Suprapubic skin (tissue), 4 donors: Measurements from ENCODE around the gene AKR1C1. TPM values are rescaled to one million over a fixed set of nuclear protein-coding genes. Genes with fewer than 3 reads are reported as not detected.
"Not testable (repeated sequence)": the region's sequence is repeated elsewhere in the genome, so short reads cannot be mapped to it uniquely, and the experiment has no call there.

Source experiments
- DNase-seq, 2 donors: peaks; one replicate each; pipeline ENCODE4 v3.0.0-alpha.2; 2019; ENCODE audit warnings: low spot score in 2 of 2
- H3K27ac ChIP-seq: fragments of 200-600 bp; sonication (generic); one replicate; pipeline ENCODE4 v1.5.1; 2019
- H3K27me3 ChIP-seq: fragments of 200-600 bp; sonication (generic); one replicate; pipeline ENCODE4 v1.5.1; 2019
- H3K36me3 ChIP-seq: fragments of 200-600 bp; sonication (generic); one replicate; pipeline ENCODE4 v1.5.1; 2019
- H3K4me1 ChIP-seq: fragments of 200-600 bp; sonication (generic); one replicate; pipeline ENCODE4 v1.5.1; 2019
- H3K4me3 ChIP-seq: fragments of 200-600 bp; sonication (generic); one replicate; pipeline ENCODE4 v1.5.1; 2019; ENCODE audit warnings: mild to moderate bottlenecking
- H3K9me3 ChIP-seq: fragments of 200-600 bp; sonication (generic); one replicate; pipeline ENCODE4 v1.5.1; 2019
- EP300 ChIP-seq: sonication (generic); formaldehyde crosslinking; IDR thresholded peaks from one replicate; pipeline ENCODE4 v1.6.1; 2017; ENCODE audit warnings: antibody characterized with exemption
- POLR2A ChIP-seq, 2 donors: fragments of 450-650 bp; IDR thresholded peaks; one replicate each; pipeline ENCODE4 v1.6.1; 2017; ENCODE audit warnings: antibody characterized with exemption in 2 of 2, mild to moderate bottlenecking in 2 of 2, moderate library complexity in 2 of 2
- POLR2AphosphoS5 ChIP-seq, 3 donors: sonication (generic); formaldehyde crosslinking; IDR thresholded peaks; one replicate each; pipeline ENCODE4 v1.6.1; 2017; ENCODE audit warnings: antibody characterized with exemption in 3 of 3
- WGBS: methylation state at CpG from one replicate; pipeline ENCODE4 v1.1.5; 2018; 5-methylcytosine and 5-hydroxymethylcytosine counted together
- total RNA-seq, 4 donors: library from RNA; depleted of rRNA; stranded (reverse); fragments of >200 nt; gene quantifications; one replicate each; pipeline ENCODE4 v1.1.0, GENCODE V29; 2016
- TF ChIP-seq, protein P1 (sequence below), 2 donors: fragments of 200-600 bp in 1 of 2; fragments of 450-650 bp in 1 of 2; sonication (generic) in 1 of 2; IDR thresholded peaks; one replicate each; pipeline ENCODE4 v1.5.1; 2016 to 2019; ENCODE audit warnings: antibody characterized with exemption in 2 of 2, mild to moderate bottlenecking in 1 of 2, moderate library complexity in 1 of 2

The AKR1C1 gene
- total RNA-seq, 4 donors from 2014 or later: 23.3 to 61.7 (median 32.6) TPM

DNA sequence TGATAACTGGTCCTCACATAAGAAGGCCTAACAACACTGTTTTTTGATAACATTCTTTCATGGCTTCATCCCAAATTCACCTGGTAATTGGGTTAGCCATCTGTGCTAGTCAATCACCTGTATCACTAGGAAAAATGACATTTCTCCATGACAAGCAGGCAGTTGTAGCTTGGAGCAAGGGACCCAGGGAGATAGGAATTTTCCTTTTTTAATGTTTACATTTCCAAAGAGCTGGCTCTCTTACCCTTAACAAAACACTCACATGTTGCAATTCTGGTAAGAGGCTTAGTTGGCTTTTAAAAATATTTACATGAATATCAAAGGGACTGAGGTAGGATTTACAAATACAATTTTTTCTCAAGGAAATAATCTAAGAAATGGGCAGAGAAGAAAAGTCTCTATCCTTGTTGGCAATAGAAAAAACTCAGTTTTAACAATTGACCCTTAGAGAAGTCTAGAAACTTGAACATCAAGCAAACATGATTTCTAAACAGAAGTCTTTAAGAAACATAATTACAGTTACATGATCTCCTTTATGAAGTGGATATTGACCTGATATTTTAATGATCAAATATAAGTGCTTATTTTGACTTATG, 16.1 kb upstream of the AKR1C1 start:
- Histone ChIP-seq H3K4me1 (peaks cover 48% of the 10 kb centered on the region), H3K36me3 (no peaks in the 10 kb centered on the region), H3K9me3 (no peaks in the 10 kb centered on the region), H3K27me3 (no peaks in the 10 kb centered on the region), H3K27ac (peak overlapping the region; percentile 43), H3K4me3 (no peak overlapping the region)
- no peak for DNase-seq
- TF ChIP-seq POLR2A (IDR thresholded peaks at IDR 0.05) (no peak), EP300 (no peak)
- TF ChIP-seq, protein P1, sequence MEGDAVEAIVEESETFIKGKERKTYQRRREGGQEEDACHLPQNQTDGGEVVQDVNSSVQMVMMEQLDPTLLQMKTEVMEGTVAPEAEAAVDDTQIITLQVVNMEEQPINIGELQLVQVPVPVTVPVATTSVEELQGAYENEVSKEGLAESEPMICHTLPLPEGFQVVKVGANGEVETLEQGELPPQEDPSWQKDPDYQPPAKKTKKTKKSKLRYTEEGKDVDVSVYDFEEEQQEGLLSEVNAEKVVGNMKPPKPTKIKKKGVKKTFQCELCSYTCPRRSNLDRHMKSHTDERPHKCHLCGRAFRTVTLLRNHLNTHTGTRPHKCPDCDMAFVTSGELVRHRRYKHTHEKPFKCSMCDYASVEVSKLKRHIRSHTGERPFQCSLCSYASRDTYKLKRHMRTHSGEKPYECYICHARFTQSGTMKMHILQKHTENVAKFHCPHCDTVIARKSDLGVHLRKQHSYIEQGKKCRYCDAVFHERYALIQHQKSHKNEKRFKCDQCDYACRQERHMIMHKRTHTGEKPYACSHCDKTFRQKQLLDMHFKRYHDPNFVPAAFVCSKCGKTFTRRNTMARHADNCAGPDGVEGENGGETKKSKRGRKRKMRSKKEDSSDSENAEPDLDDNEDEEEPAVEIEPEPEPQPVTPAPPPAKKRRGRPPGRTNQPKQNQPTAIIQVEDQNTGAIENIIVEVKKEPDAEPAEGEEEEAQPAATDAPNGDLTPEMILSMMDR (IDR thresholded peaks at IDR 0.05): no peak

DNA sequence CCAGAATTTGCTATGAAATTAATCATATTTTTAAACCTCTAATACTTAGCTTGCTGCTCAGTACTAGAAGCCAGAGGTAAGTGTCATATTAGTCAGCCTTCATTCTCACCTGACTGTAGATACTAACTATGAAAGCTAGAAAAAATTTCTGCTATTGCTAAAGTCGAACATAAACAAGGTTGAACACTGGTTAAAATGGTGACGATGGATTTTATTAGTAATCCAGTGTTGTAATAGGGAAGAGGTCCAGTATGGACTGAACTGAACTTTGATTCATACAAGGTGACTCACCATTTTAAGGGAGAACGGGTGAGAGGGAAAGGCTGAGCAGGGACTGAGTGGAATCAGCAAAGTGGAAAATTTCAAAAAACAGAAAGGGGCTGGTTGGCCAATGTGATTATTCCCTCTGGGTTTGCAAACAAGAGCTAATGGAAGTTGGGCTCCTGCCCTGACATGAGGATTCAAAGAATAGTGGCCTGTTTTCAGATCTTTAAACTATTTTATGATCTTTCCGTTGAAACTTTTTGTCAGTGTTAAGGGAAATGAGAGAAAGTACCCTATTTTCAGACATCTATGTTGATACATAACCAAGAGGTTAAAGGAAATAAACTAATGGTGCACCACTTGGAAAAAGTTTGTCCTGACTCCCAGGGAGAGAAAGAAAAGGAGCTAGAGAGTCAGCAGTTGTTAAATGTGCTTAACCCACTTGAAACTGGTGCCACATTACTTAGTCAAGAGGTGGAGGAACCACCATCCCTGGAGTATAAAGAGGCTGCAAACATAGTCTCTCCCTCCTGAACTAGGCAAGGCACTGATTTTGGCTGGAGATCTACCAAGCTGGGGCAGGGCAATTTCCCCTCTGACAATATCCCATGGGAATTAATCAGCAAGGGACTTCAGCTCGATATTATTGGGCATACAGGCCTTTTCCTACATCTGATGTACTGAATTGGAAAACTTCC, 15.3 kb upstream of the AKR1C1 start:
- TF ChIP-seq EP300 (no peak), POLR2AphosphoS5 (IDR thresholded peaks at IDR 0.05) (peak in 2 of 3 donors; percentile 24 to 86), POLR2A (IDR thresholded peaks at IDR 0.05) (no peak)
- TF ChIP-seq, protein P1 (IDR thresholded peaks at IDR 0.05): no peak
- no peaks in the 10 kb centered on the region for H3K36me3 ChIP-seq
- peak overlapping the region; percentile 43 for H3K27ac ChIP-seq
- 14% methylated on average over 5 of the region's 5 CpGs for WGBS
- no peaks in the 10 kb centered on the region for H3K27me3 ChIP-seq
- peak in 1 of 2 donors; percentile 66 for DNase-seq
- no peak overlapping the region for H3K4me3 ChIP-seq
- H3K9me3 ChIP-seq: no peaks in the 10 kb centered on the region
- peaks cover 42% of the 10 kb centered on the region for H3K4me1 ChIP-seq

DNA sequence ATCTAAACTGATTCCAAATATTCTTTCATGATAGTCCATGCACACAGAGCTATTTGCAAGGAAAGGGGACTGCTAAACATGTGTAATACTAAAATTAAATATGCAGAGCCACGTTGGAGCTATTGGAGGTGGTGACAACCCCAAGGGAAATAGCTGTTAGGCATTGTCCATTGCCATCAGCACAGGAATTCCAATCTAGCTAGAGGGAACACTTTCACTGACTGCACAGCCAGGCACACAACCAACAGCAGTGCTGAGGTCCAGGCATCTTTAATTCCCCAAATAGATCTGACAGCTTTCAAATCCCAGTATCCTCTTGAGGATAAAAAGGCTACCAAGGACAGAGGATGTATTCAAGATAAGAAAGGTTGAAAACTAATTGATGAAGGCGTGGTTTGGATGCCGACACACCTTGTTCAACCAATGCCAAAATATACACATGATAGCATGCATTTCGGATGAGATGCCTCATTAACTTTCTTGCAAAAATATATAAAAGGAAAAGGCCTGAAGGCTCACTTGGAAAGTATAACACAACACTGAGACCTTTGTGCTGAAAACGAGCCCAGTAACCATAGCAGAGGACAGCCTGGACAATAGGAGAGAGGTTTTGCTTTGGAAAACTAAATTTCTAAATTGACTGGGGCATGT, 11.6 kb upstream of the AKR1C1 start:
- not testable (repeated sequence) for H3K4me3 ChIP-seq, DNase-seq, H3K36me3 ChIP-seq, H3K27me3 ChIP-seq, H3K9me3 ChIP-seq, H3K27ac ChIP-seq
- peaks cover 25% of the 10 kb centered on the region for H3K4me1 ChIP-seq
- 45% methylated on average over 5 of the region's 5 CpGs for WGBS

- Histone ChIP-seq H3K4me3 (no peak overlapping the region), H3K4me1 (peaks cover 7% of the 10 kb centered on the region), H3K36me3 (no peaks in the 10 kb centered on the region), H3K9me3 (no peaks in the 10 kb centered on the region), H3K27ac (no peak overlapping the region), H3K27me3 (no peaks in the 10 kb centered on the region)
- no peak for TF ChIP-seq POLR2A (IDR thresholded peaks at IDR 0.05)
- TF ChIP-seq, protein P1 (IDR thresholded peaks at IDR 0.05): no peak
- TF ChIP-seq EP300: no peak
- no peak for TF ChIP-seq POLR2AphosphoS5 (IDR thresholded peaks at IDR 0.05)
- no peak for DNase-seq
Observed at GRCh38 chr10:4953405-4953804, 9.8 kb upstream of the AKR1C1 start.

GRCh38 chr10:4956088-4956487, 7.1 kb upstream of the AKR1C1 start:
- not testable (repeated sequence) for H3K9me3 ChIP-seq, H3K36me3 ChIP-seq, H3K4me1 ChIP-seq, H3K4me3 ChIP-seq, H3K27me3 ChIP-seq, DNase-seq, H3K27ac ChIP-seq
- WGBS: 86% methylated on average over 4 of the region's 7 CpGs

DNA sequence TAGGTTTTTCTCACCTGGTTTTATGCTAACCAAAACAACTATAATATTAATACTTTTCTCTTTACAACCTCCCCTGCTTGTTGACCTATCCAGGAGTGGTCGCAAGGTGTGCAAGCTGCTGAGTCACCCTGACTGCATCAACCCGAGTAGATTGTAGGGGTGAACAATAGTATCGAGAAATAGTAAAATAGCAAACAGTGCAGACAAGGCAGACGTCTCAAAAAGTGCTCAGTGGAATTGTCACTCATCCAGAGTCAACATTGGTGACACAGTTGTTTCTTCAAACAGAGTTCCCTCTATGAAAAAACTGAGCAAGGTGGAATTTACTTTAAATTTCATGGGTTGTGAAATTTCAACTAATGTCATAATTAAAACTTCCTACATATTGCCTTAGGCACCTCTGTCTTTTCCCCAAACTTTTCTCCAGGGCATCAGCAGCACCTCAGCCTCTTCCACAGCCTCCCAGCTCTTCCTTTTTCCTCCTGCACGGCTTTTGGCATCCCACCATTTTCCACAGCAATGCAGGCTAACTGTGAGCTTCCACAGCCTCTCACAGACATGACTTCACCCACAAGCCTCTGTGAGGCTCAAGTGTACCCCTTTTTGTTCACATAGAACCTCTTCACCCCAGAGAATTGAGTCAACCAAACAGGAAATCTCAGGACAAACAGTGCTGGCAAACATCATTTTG, 6.1 kb upstream of the AKR1C1 start:
- not testable (repeated sequence) for H3K36me3 ChIP-seq, H3K4me3 ChIP-seq, H3K27me3 ChIP-seq, H3K4me1 ChIP-seq, H3K9me3 ChIP-seq, DNase-seq, H3K27ac ChIP-seq
- 80% methylated on average over 5 of the region's 5 CpGs for WGBS

DNA sequence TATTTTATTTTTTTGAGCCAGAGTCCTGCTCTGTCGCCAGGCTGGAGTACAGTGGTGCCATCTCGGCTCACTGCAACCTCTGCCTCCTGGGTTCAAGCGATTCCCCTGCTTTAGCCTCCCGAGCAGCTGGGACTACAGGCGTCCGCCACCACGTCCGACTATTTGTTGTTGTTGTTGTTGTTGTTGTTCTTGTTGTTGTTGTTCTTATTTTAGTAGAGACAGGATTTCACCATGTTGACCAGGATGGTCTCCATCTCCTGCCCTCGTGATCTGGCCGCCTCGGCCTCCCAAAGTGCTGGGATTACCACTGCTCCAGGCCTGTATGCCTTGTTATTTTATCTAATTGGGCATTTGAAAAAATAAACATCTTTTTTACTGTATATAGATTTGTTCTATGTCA, 1.7 kb upstream of the AKR1C1 start:
- 98% methylated on average over 11 of the region's 11 CpGs for WGBS
- not testable (repeated sequence) for H3K27ac ChIP-seq, H3K4me3 ChIP-seq, H3K27me3 ChIP-seq, H3K36me3 ChIP-seq, H3K9me3 ChIP-seq, DNase-seq, H3K4me1 ChIP-seq

DNA sequence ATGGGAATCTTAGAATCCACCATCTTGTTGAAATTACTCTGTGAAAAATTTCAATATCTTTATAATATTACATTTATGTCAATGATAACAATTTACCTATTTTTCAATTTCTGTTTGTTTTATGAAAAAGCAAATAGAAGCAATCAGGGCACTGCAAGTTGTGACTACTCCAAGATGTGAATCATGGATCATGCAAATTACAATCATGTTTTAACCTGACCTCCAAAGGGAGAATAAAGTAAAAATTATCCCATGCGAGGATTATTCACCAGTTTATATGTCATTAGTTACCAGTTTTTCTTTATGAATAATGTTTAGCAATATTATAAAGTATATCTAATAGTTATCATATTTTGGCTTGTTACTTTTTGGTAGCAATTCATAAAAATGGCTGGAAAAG, 907 bp upstream of the AKR1C1 start:
- 45% methylated on average over 1 of the region's 1 CpG for WGBS
- H3K27ac ChIP-seq, H3K4me1 ChIP-seq, H3K9me3 ChIP-seq, H3K27me3 ChIP-seq, H3K4me3 ChIP-seq, H3K36me3 ChIP-seq, DNase-seq: not testable (repeated sequence)

- not testable (repeated sequence) for DNase-seq
- 54% methylated on average over 4 of the region's 4 CpGs for WGBS
- peak overlapping the region; percentile 26 for H3K4me3 ChIP-seq
Observed at GRCh38 chr10:4963815-4964154, 570 bp downstream of the AKR1C1 start.

DNA sequence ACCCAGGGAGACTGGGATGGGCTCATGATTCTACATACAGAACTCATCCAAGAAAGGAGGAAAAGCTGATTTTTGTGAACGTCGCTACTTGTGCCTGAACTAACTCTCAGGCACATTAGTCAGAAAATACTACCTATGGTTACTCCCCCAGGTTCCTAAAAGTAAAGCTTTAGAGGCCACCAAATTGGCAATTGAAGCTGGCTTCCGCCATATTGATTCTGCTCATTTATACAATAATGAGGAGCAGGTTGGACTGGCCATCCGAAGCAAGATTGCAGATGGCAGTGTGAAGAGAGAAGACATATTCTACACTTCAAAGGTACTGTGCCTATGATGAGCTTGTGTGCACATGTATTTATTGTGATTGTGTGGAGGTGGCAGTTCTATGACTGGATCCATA, 2.5 kb downstream of the AKR1C1 start:
- H3K36me3 ChIP-seq: peaks cover 12% of the 10 kb centered on the region
- H3K27me3 ChIP-seq, H3K27ac ChIP-seq, H3K9me3 ChIP-seq, DNase-seq, H3K4me1 ChIP-seq: not testable (repeated sequence)
- H3K4me3 ChIP-seq: peak overlapping the region; percentile 26
- WGBS: 96% methylated on average over 4 of the region's 4 CpGs

More at GRCh38 chr10:4963815-4964154, 570 bp downstream of the AKR1C1 start:
- H3K27ac ChIP-seq, H3K36me3 ChIP-seq, H3K9me3 ChIP-seq, H3K27me3 ChIP-seq, H3K4me1 ChIP-seq: not testable (repeated sequence)
